GM23338 (cell line): Measurements from ENCODE around the gene APH1B. TPM values are rescaled to one million over a fixed set of nuclear protein-coding genes. Genes with fewer than 3 reads are reported as not detected.

Source experiments
- ATAC-seq: fragments of 200-7000 bp; cut with Tn5 transposase; 3 replicates; pipeline ENCODE4 v1.9.1; 2020
- DNase-seq: peaks from one replicate; pipeline ENCODE4 v3.0.0-alpha.2; 2015; ENCODE audit warnings: low spot score
- H2AFZ ChIP-seq: fragments of 200-600 bp; sonication (generic); 2 replicates; pipeline ENCODE4 v1.8.0; 2016; ENCODE audit warnings: antibody characterized with exemption, mild to moderate bottlenecking, moderate library complexity
- H3F3A ChIP-seq: fragments of 200-600 bp; sonication (generic); replicated peaks from 2 replicates; pipeline ENCODE4 v1.8.0; 2017; ENCODE audit warnings: antibody characterized with exemption, mixed run types, low read depth
- H3K27ac ChIP-seq: fragments of 200-600 bp; sonication (generic); 2 replicates; pipeline ENCODE4 v1.6.1; 2016; ENCODE audit warnings: low read depth
- H3K27me3 ChIP-seq: fragments of 200-600 bp; sonication (generic); 2 replicates; pipeline ENCODE4 v1.8.0; 2016; ENCODE audit warnings: mild to moderate bottlenecking, mixed run types, moderate library complexity; ENCODE audit not compliant: insufficient read depth
- H3K36me3 ChIP-seq: fragments of 200-600 bp; sonication (generic); 2 replicates; pipeline ENCODE4 v1.8.0; 2016; ENCODE audit warnings: mild to moderate bottlenecking; ENCODE audit not compliant: insufficient read depth
- H3K4me1 ChIP-seq: fragments of 200-600 bp; sonication (generic); 2 replicates; pipeline ENCODE4 v1.8.0; 2016; ENCODE audit warnings: mild to moderate bottlenecking, moderate library complexity; ENCODE audit not compliant: insufficient read depth
- H3K4me2 ChIP-seq: fragments of 200-600 bp; sonication (generic); 2 replicates; pipeline ENCODE4 v1.7.1; 2017; ENCODE audit warnings: mixed run types
- H3K4me3 ChIP-seq: fragments of 200-600 bp; sonication (generic); 2 replicates; pipeline ENCODE4 v1.6.1; 2016; ENCODE audit warnings: mixed run types
- H3K79me2 ChIP-seq: fragments of 200-600 bp; sonication (generic); replicated peaks from 2 replicates; pipeline ENCODE4 v1.8.0; 2017; ENCODE audit warnings: mild to moderate bottlenecking; ENCODE audit not compliant: insufficient read depth
- H3K9me2 ChIP-seq: fragments of 200-600 bp; sonication (generic); 2 replicates; pipeline ENCODE4 v1.8.0; 2017; ENCODE audit not compliant: insufficient read depth
- H4K20me1 ChIP-seq: fragments of 200-600 bp; sonication (generic); replicated peaks from 2 replicates; pipeline ENCODE4 v1.8.0; 2017; ENCODE audit warnings: mild to moderate bottlenecking; ENCODE audit not compliant: insufficient read depth
- H3K27ac Mint-ChIP-seq: 2 replicates; pipeline ENCODE4 v1.8.0; 2020; ENCODE audit warnings: inconsistent platforms, mild to moderate bottlenecking, moderate library complexity, mixed read lengths
- H3K27me3 Mint-ChIP-seq: 3 replicates; pipeline ENCODE4 v1.8.0; 2022; ENCODE audit warnings: low read depth, mild to moderate bottlenecking, moderate library complexity, mixed read lengths, inconsistent platforms; ENCODE audit not compliant: insufficient read depth, poor library complexity
- H3K36me3 Mint-ChIP-seq: 3 replicates; pipeline ENCODE4 v1.8.0; 2021; ENCODE audit warnings: low read depth, mild to moderate bottlenecking, inconsistent platforms, moderate library complexity, mixed read lengths
- H3K4me1 Mint-ChIP-seq: 3 replicates; pipeline ENCODE4 v1.8.0; 2020; ENCODE audit warnings: mild to moderate bottlenecking, inconsistent platforms, mixed read lengths
- H3K4me3 Mint-ChIP-seq: 3 replicates; pipeline ENCODE4 v1.8.0; 2021; ENCODE audit warnings: moderate library complexity, mild to moderate bottlenecking, inconsistent platforms, mixed read lengths
- H3K9me3 Mint-ChIP-seq: 3 replicates; pipeline ENCODE4 v1.8.0; 2020; ENCODE audit warnings: moderate library complexity, mild to moderate bottlenecking, inconsistent platforms, mixed read lengths
- CREB1 ChIP-seq: fragments of 250-450 bp; sonication (Bioruptor Pico); IDR thresholded peaks from 2 replicates; pipeline ENCODE4 v1.5.0; 2020; ENCODE audit warnings: low read depth, mild to moderate bottlenecking, moderate library complexity
- CTCF ChIP-seq, 2 experiments: fragments of 200-600 bp in 1 of 2; sonication (generic) in 1 of 2; conservative IDR thresholded peaks; 2 replicates each; pipeline versions ENCODE4 v1.5.1 to v1.6.1; 2016 to 2017; ENCODE audit warnings: antibody characterized with exemption in 2 of 2, low read depth in 2 of 2, mild to moderate bottlenecking in 2 of 2, moderate library complexity in 1 of 2
- ETS1 ChIP-seq: IDR thresholded peaks from 2 replicates; pipeline ENCODE4 v1.6.1; 2016; ENCODE audit warnings: antibody characterized with exemption
- EZH2 ChIP-seq: fragments of 200-600 bp; sonication (generic); IDR thresholded peaks from one replicate; pipeline ENCODE4 v1.8.0; 2017; ENCODE audit warnings: antibody characterized with exemption, mild to moderate bottlenecking, low read depth; ENCODE audit not compliant: unreplicated experiment
- EZH2phosphoT487 ChIP-seq: fragments of 200-600 bp; sonication (generic); IDR thresholded peaks from one replicate; pipeline ENCODE4 v1.8.1; 2018; ENCODE audit warnings: antibody characterized with exemption; ENCODE audit not compliant: unreplicated experiment
- JUNB ChIP-seq: IDR thresholded peaks from one replicate; pipeline ENCODE4 v1.6.1; 2016; ENCODE audit warnings: antibody characterized with exemption; ENCODE audit not compliant: unreplicated experiment
- NANOG ChIP-seq: IDR thresholded peaks from 2 replicates; pipeline ENCODE4 v1.6.1; 2016; ENCODE audit warnings: antibody characterized with exemption, borderline replicate concordance
- POLR2AphosphoS5 ChIP-seq: IDR thresholded peaks from 2 replicates; pipeline ENCODE4 v1.6.1; 2016; ENCODE audit warnings: antibody characterized with exemption, low read depth
- REST ChIP-seq: IDR thresholded peaks from one replicate; pipeline ENCODE4 v1.6.1; 2018; ENCODE audit warnings: antibody characterized with exemption; ENCODE audit not compliant: unreplicated experiment
- STAT1 ChIP-seq: IDR thresholded peaks from one replicate; pipeline ENCODE4 v1.6.1; 2016; ENCODE audit warnings: antibody characterized with exemption; ENCODE audit not compliant: unreplicated experiment
- ZNF114 ChIP-seq: fragments of 250-450 bp; sonication (Bioruptor Pico); IDR thresholded peaks from 2 replicates; pipeline ENCODE4 v1.5.0; 2020; ENCODE audit warnings: mild to moderate bottlenecking, moderate library complexity
- ZNF331 ChIP-seq: fragments of 250-450 bp; sonication (Bioruptor Pico); IDR thresholded peaks from 2 replicates; pipeline ENCODE4 v1.5.0; 2020; ENCODE audit warnings: low read depth, mild to moderate bottlenecking, moderate library complexity
- ZNF462 ChIP-seq: fragments of 250-450 bp; sonication (Bioruptor Pico); IDR thresholded peaks from 2 replicates; pipeline ENCODE4 v1.5.0; 2020; ENCODE audit warnings: mild to moderate bottlenecking, moderate library complexity
- polyA plus RNA-seq: library from polyadenylated mRNA; unstranded; fragments of >200 nt; fragmentation: Nextera tagmentation; extraction: Ambion mirVana; gene quantifications from 2 replicates; pipeline ENCODE4 v1.2.1, GENCODE V29; 2016
- total RNA-seq: library from RNA; depleted of rRNA; stranded (reverse); fragments of >200 nt; shearing (Covaris generic); gene quantifications from 2 replicates; pipeline ENCODE4 v1.2.3, GENCODE V29; 2014

APH1B gene
- total and polyA plus RNA-seq, 2 experiments from 2014 or later: 14.3 to 24.4 TPM

GRCh38 chr15:63353887-63354286 lies 76.5 kb downstream of the APH1B start:
- H3F3A ChIP-seq: no peaks in the 10 kb centered on the region
- H3K27ac ChIP-seq: no peak overlapping the region
- TF ChIP-seq EZH2phosphoT487: no peak
- no peak for TF ChIP-seq ZNF462 (CRISPR knock-in tag)
- no peak for TF ChIP-seq STAT1
- TF ChIP-seq NANOG: no peak
- no peak for TF ChIP-seq ZNF114 (CRISPR knock-in tag)
- TF ChIP-seq ETS1: no peak
- TF ChIP-seq EZH2: no peak
- TF ChIP-seq CTCF (conservative IDR thresholded peaks at IDR 0.05; ENCODE audit: low read depth in 2 of 2): no peak
- TF ChIP-seq POLR2AphosphoS5: no peak
- TF ChIP-seq CREB1: no peak
- no peak for TF ChIP-seq JUNB
- TF ChIP-seq ZNF331 (CRISPR knock-in tag): no peak
- TF ChIP-seq REST: no peak
- no peak overlapping the region for H3K4me2 ChIP-seq
- no peaks in the 10 kb centered on the region for H3K79me2 ChIP-seq
- H3K4me1 Mint-ChIP-seq: peaks cover 7% of the 10 kb centered on the region
- H3K4me3 Mint-ChIP-seq: no peak overlapping the region
- no peaks in the 10 kb centered on the region for H3K27me3 ChIP-seq
- no peak for DNase-seq
- no peaks in the 10 kb centered on the region for H3K36me3 Mint-ChIP-seq
- no peak overlapping the region for H3K4me3 ChIP-seq
- no peaks in the 10 kb centered on the region for H4K20me1 ChIP-seq
- no peaks in the 10 kb centered on the region for H3K9me3 Mint-ChIP-seq
- H2AFZ ChIP-seq: no peak overlapping the region
- no peak overlapping the region for H3K27ac Mint-ChIP-seq
- no peaks in the 10 kb centered on the region for H3K36me3 ChIP-seq
- ATAC-seq: no peak
- H3K4me1 ChIP-seq: no peaks in the 10 kb centered on the region
- peaks cover under 1% of the 10 kb centered on the region for H3K27me3 Mint-ChIP-seq
- no peaks in the 10 kb centered on the region for H3K9me2 ChIP-seq
